K562 (cell line): ENCODE measurements around the gene BAIAP2L2. TPM values are rescaled to one million over a fixed set of nuclear protein-coding genes. Genes with fewer than 3 reads are reported as not detected.
A peak's percentile ranks its signal among the peaks of the same experiment; 100 is the strongest.

Source experiments
- ATAC-seq: fragments of 200-7000 bp; cut with Tn5 transposase; 3 replicates; pipeline ENCODE4 v1.9.1; 2020; ENCODE audit warnings: moderate library complexity
- BruUV-seq: library from RNA; stranded (reverse); fragments of 400-500 nt; replicated peaks from 2 replicates; lab custom pipeline; 2021; lab: Mats Ljungman, UMichigan
- CTCF ChIA-PET: fragments of 300-600 bp; formaldehyde crosslinking; extraction: SDS; loops from one replicate; lab custom pipeline; 2021; ENCODE audit warnings: low intra/inter-chr PET ratio; lab: Yijun Ruan, JAX
- POLR2A ChIA-PET: fragments of 300-600, 350-650 bp; sonication (Branson Sonifier 250); formaldehyde crosslinking; extraction: SDS; loops from one replicate; lab custom pipeline; 2021; ENCODE audit warnings: antibody characterized with exemption, inconsistent platforms; lab: Yijun Ruan, JAX
- DNase-seq, 4 experiments: peaks; one replicate each; pipeline versions ENCODE4 v3.0.0 to v3.0.0-alpha.2; 2011 to 2018; ENCODE audit warnings: low spot score in 3 of 4, mixed read lengths in 3 of 4; ENCODE audit errors: extremely low read depth in 1 of 4
- FAIRE-seq: peaks from 2 replicates; lab custom pipeline; 2011; peaks lifted over from hg19 to GRCh38; lab: Jason Lieb, UNC
- H2AFZ ChIP-seq: 2 replicates; pipeline ENCODE4 v1.6.0; 2011; ENCODE audit warnings: low read depth, low read length, control low read depth, inconsistent platforms
- H3K27ac ChIP-seq: fragments of 200-600 bp; 3 replicates; pipeline ENCODE4 v1.8.0; 2011; ENCODE audit warnings: low read depth, mild to moderate bottlenecking, control low read depth, inconsistent platforms, low read length, moderate library complexity, mixed read lengths; ENCODE audit errors: extremely low read depth
- H3K27me3 ChIP-seq, 2 experiments: fragments of 300-600 bp in 1 of 2; 2 replicates in 1 of 2; 3 replicates in 1 of 2; pipeline versions ENCODE4 v1.6.0 to v1.8.0; 2011; ENCODE audit warnings: inconsistent platforms in 2 of 2, low read length in 2 of 2, mild to moderate bottlenecking in 1 of 2, mixed read lengths in 1 of 2, moderate library complexity in 1 of 2; ENCODE audit not compliant: control insufficient read depth in 2 of 2, insufficient read depth in 2 of 2
- H3K36me3 ChIP-seq: fragments of 300-600 bp; 3 replicates; pipeline ENCODE4 v1.8.0; 2011; ENCODE audit warnings: mild to moderate bottlenecking, low read length, inconsistent platforms; ENCODE audit not compliant: control insufficient read depth, insufficient read depth
- H3K4me1 ChIP-seq, 2 experiments: fragments of 200-600 bp in 1 of 2; replicated peaks in 1 of 2; 2 replicates in 1 of 2; 3 replicates in 1 of 2; pipeline versions ENCODE4 v1.5.1 to v1.8.0; 2011; ENCODE audit warnings: inconsistent platforms in 2 of 2, low read length in 2 of 2, mild to moderate bottlenecking in 1 of 2, mixed read lengths in 1 of 2, moderate library complexity in 1 of 2; ENCODE audit not compliant: control insufficient read depth in 2 of 2, insufficient read depth in 2 of 2
- H3K4me2 ChIP-seq: 2 replicates; pipeline ENCODE4 v1.6.1; 2011; ENCODE audit warnings: low read length, control low read depth, inconsistent platforms, mixed read lengths; ENCODE audit not compliant: insufficient read depth
- H3K4me3 ChIP-seq: fragments of 200-600 bp; sonication (generic), shearing (Covaris generic); 2 replicates; pipeline ENCODE4 v1.5.1; 2016; ENCODE audit warnings: control low read depth, inconsistent platforms
- H3K79me2 ChIP-seq: fragments of 200-600 bp; 3 replicates; pipeline ENCODE4 v1.8.0; 2011; ENCODE audit warnings: low read length, inconsistent platforms; ENCODE audit not compliant: control insufficient read depth, insufficient read depth
- H3K9ac ChIP-seq, 2 experiments: 2 replicates each; pipeline versions ENCODE4 v1.6.0 to v1.6.1; 2011; ENCODE audit warnings: low read depth in 2 of 2, low read length in 2 of 2, control low read depth in 1 of 2, inconsistent platforms in 1 of 2, mild to moderate bottlenecking in 1 of 2, mixed read lengths in 1 of 2; ENCODE audit not compliant: insufficient read depth in 1 of 2
- H3K9me1 ChIP-seq: one replicate; pipeline ENCODE4 v1.6.0; 2011; ENCODE audit warnings: inconsistent platforms, mild to moderate bottlenecking, low read length, moderate library complexity; ENCODE audit not compliant: control insufficient read depth, insufficient read depth
- H3K9me3 ChIP-seq: replicated peaks from 2 replicates; pipeline ENCODE4 v1.5.1; 2011; ENCODE audit warnings: low read depth, low read length, inconsistent platforms; ENCODE audit not compliant: control insufficient read depth, insufficient read depth
- H4K20me1 ChIP-seq: replicated peaks from 2 replicates; pipeline ENCODE4 v1.6.1; 2011; ENCODE audit warnings: low read length, inconsistent platforms, mixed read lengths; ENCODE audit not compliant: control insufficient read depth, insufficient read depth
- ARID1B ChIP-seq: fragments of 450-650 bp; IDR thresholded peaks from 2 replicates; pipeline ENCODE4 v1.6.1; 2016; ENCODE audit warnings: antibody characterized with exemption, mild to moderate bottlenecking, inconsistent platforms
- GABPA ChIP-seq: fragments of 200-800 bp; sonication (Bioruptor generic); conservative IDR thresholded peaks from 2 replicates; pipeline ENCODE4 v1.6.1; 2016; ENCODE audit warnings: low read depth, missing genetic modification characterization, missing compliant biosample characterization
- HDAC2 ChIP-seq: fragments of 450-650 bp; IDR thresholded peaks from 2 replicates; pipeline ENCODE4 v1.6.1; 2016; ENCODE audit warnings: mild to moderate bottlenecking
- HOXB6 ChIP-seq: fragments of 250-450 bp; sonication (Bioruptor Pico); IDR thresholded peaks from 2 replicates; pipeline ENCODE4 v1.5.1; 2022; ENCODE audit warnings: mild to moderate bottlenecking, borderline replicate concordance
- KLF1 ChIP-seq: fragments of 450-650 bp; IDR thresholded peaks from 2 replicates; pipeline ENCODE4 v1.6.1; 2016; ENCODE audit warnings: missing genetic modification characterization, missing compliant biosample characterization
- MAX ChIP-seq: sonication (generic); formaldehyde crosslinking; IDR thresholded peaks from 2 replicates; pipeline ENCODE4 v1.9.0; 2022; ENCODE audit warnings: mild to moderate bottlenecking, missing genetic modification reagents
- MAZ ChIP-seq, 2 experiments: fragments of 450-650 bp in 1 of 2; sonication (generic) in 1 of 2; formaldehyde crosslinking; IDR thresholded peaks in 1 of 2; conservative IDR thresholded peaks in 1 of 2; 2 replicates each; pipeline versions ENCODE4 v1.4.0 to v1.5.0; 2020; ENCODE audit warnings: mild to moderate bottlenecking in 1 of 2, missing genetic modification reagents in 1 of 2
- MCM2 ChIP-seq: fragments of 450-650 bp; IDR thresholded peaks from 2 replicates; pipeline ENCODE4 v1.6.1; 2017; ENCODE audit warnings: low read depth, mild to moderate bottlenecking
- MTA1 ChIP-seq: fragments of 450-650 bp; IDR thresholded peaks from 2 replicates; pipeline ENCODE4 v1.6.1; 2017; ENCODE audit warnings: borderline replicate concordance
- MTA3 ChIP-seq: fragments of 450-650 bp; formaldehyde crosslinking; IDR thresholded peaks from 2 replicates; pipeline ENCODE4 v1.6.1; 2017; ENCODE audit warnings: mild to moderate bottlenecking, borderline replicate concordance
- NFIX ChIP-seq: fragments of 250-450 bp; sonication (Bioruptor Pico); IDR thresholded peaks from 2 replicates; pipeline ENCODE4 v1.4.0; 2020; ENCODE audit warnings: low read depth, mild to moderate bottlenecking, moderate library complexity
- POLR2G ChIP-seq: fragments of 200-400 bp; formaldehyde crosslinking; IDR thresholded peaks from 2 replicates; pipeline ENCODE4 v1.6.1; 2017; ENCODE audit warnings: low read depth, mild to moderate bottlenecking, antibody characterized with exemption, low read length, moderate library complexity
- SMAD3 ChIP-seq: fragments of 450-650 bp; formaldehyde crosslinking; conservative IDR thresholded peaks from 2 replicates; pipeline ENCODE4 v1.4.0; 2020; ENCODE audit warnings: mild to moderate bottlenecking
- SREBF2 ChIP-seq: sonication (generic); formaldehyde crosslinking; IDR thresholded peaks from 2 replicates; pipeline ENCODE4 v1.4.0; 2020; ENCODE audit warnings: mild to moderate bottlenecking, missing genetic modification reagents
- ZBTB9 ChIP-seq: fragments of 450-650 bp; formaldehyde crosslinking; IDR thresholded peaks from 2 replicates; pipeline ENCODE4 v1.4.0; 2020; ENCODE audit warnings: mild to moderate bottlenecking, moderate library complexity
- ZC3H8 ChIP-seq: fragments of 450-650 bp; IDR thresholded peaks from 2 replicates; pipeline ENCODE4 v1.6.1; 2017
- ZNF57 ChIP-seq: fragments of 450-650 bp; formaldehyde crosslinking; IDR thresholded peaks from 2 replicates; pipeline ENCODE4 v1.4.0; 2020; ENCODE audit warnings: mild to moderate bottlenecking, moderate library complexity
- WGBS: fragments of 100-300 bp; shearing (Covaris generic); methylation state at CpG from one replicate; pipeline ENCODE4 v1.1.6; 2016; ENCODE audit warnings: low coverage, mixed read lengths; ENCODE audit not compliant: insufficient coverage; ENCODE audit errors: missing lambda C conversion rate; 5-methylcytosine and 5-hydroxymethylcytosine counted together
- in situ Hi-C: fragments of 300-500 bp; cut with MboI; formaldehyde crosslinking; loops from 4 replicates; pipeline ENCODE4 v1.15.0; 2018; ENCODE audit warnings: inconsistent platforms, mixed read lengths
- intact Hi-C: fragments of 100-400 bp; cut with micrococcal nuclease; formaldehyde crosslinking; loops from 2 replicates; pipeline ENCODE4 v1.14.2; 2022
- polyA plus RNA-seq, 8 experiments: library from polyadenylated mRNA; depleted of rRNA in 4 of 8; stranded (reverse) in 5 of 8; unstranded in 3 of 8; fragments of >200 nt; fragmentation: Nextera tagmentation in 2 of 8; fragmentation: Illumina TruSeq in 1 of 8; extraction: Ambion mirVana in 2 of 8; extraction: Trizol in 1 of 8; gene quantifications; 2 replicates each; pipeline versions ENCODE4 v1.2.1 to v1.2.3, GENCODE V29; 2011 to 2014; ENCODE audit warnings: inconsistent platforms in 1 of 8, missing spikeins in 1 of 8
- total RNA-seq, 7 experiments: library from RNA; depleted of rRNA in 6 of 7; stranded (reverse); fragments of >200 nt in 6 of 7; fragmentation: Illumina TruSeq in 2 of 7; extraction: Trizol in 2 of 7; gene quantifications; 2 replicates each; pipeline versions ENCODE4 v1.2.1 to v1.2.3, GENCODE V29; 2011 to 2021; ENCODE audit warnings: low replicate concordance in 1 of 7
- TF ChIP-seq, protein P1 (sequence below): fragments of 250-450 bp; sonication (Bioruptor Pico); IDR thresholded peaks from 2 replicates; pipeline ENCODE4 v1.4.0; 2020; ENCODE audit warnings: mild to moderate bottlenecking, moderate library complexity, borderline replicate concordance

Gene BAIAP2L2
- total and polyA plus RNA-seq, 9 of the 15 experiments (the other 6 are each of a cell fraction or from before 2014, with no cell fraction given), result 0.04 to 0.22 (median 0.07) TPM; not detected in 4

- H3K36me3 ChIP-seq, result no peaks in the 10 kb centered on the region
- peak overlapping the region; percentile 73 to 91 for H3K9ac ChIP-seq
- WGBS, result 24% methylated on average over 15 of the region's 23 CpGs
- FAIRE-seq, result peak; percentile 86
- peaks cover 18 to 43% of the 10 kb centered on the region in 2 experiments for H3K4me1 ChIP-seq
- no peaks in the 10 kb centered on the region for H3K9me3 ChIP-seq
- ChIA-PET CTCF (no interaction called here), POLR2A (interaction anchor here (0.7 kb wide), 1 partner anchor 18 kb away, joined by 5 read pairs; no protein-coding TSS in a partner anchor)
- peak overlapping the region; percentile 58 for H3K4me2 ChIP-seq
- no peaks in the 10 kb centered on the region for H3K79me2 ChIP-seq
- no peak overlapping the region for H3K4me3 ChIP-seq
- no TSS peak for BruUV-seq
- no peaks in the 10 kb centered on the region for H4K20me1 ChIP-seq
- H3K27me3 ChIP-seq, result no peaks in the 10 kb centered on the region
- in situ Hi-C loops (no loop called here), intact Hi-C loops (no loop called here)
- peaks cover 3% of the 10 kb centered on the region for H3K9me1 ChIP-seq
- peak; percentile 82 to 90 (median 84) for DNase-seq
- peak overlapping the region; percentile 85 for H2AFZ ChIP-seq
- H3K27ac ChIP-seq, result peak overlapping the region; percentile 84
- peak; percentile 96 for ATAC-seq
- TF ChIP-seq NFIX (CRISPR knock-in tag) (no peak), GABPA (tag) (no peak), HOXB6 (no peak), SREBF2 (CRISPR knock-in tag) (no peak), ARID1B (peak; percentile 66), KLF1 (tag) (0 out of 2 replicates have a peak, but pooled peaks have one; percentile 52), MAX (CRISPR knock-in tag) (peak; percentile 63), HDAC2 (0 out of 2 replicates have a peak, but pooled peaks have one; percentile 48), MAZ (CRISPR knock-in tag; conservative IDR thresholded peaks at IDR 0.05 in 1 of 2, IDR thresholded peaks at IDR 0.05 in 1 of 2) (peak in 1 of 2 experiments; percentile 39; a peak in 2 of 4 replicates), MTA3 (peak; percentile 30; the same call in 1 of the 2 replicates), MCM2 (no peak), ZNF57 (CRISPR knock-in tag) (no peak), ZC3H8 (no peak), ZBTB9 (CRISPR knock-in tag) (0 out of 2 replicates have a peak, but pooled peaks have one; percentile 41), MTA1 (no peak), POLR2G (peak; percentile 81), SMAD3 (no peak)
- TF ChIP-seq, protein P1, sequence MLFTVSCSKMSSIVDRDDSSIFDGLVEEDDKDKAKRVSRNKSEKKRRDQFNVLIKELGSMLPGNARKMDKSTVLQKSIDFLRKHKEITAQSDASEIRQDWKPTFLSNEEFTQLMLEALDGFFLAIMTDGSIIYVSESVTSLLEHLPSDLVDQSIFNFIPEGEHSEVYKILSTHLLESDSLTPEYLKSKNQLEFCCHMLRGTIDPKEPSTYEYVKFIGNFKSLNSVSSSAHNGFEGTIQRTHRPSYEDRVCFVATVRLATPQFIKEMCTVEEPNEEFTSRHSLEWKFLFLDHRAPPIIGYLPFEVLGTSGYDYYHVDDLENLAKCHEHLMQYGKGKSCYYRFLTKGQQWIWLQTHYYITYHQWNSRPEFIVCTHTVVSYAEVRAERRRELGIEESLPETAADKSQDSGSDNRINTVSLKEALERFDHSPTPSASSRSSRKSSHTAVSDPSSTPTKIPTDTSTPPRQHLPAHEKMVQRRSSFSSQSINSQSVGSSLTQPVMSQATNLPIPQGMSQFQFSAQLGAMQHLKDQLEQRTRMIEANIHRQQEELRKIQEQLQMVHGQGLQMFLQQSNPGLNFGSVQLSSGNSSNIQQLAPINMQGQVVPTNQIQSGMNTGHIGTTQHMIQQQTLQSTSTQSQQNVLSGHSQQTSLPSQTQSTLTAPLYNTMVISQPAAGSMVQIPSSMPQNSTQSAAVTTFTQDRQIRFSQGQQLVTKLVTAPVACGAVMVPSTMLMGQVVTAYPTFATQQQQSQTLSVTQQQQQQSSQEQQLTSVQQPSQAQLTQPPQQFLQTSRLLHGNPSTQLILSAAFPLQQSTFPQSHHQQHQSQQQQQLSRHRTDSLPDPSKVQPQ (CRISPR knock-in tag), result no peak
Measured at GRCh38 chr22:38126928-38127668, 16.6 kb upstream of the BAIAP2L2 start.
